WI38 (cell line): ENCODE measurements around the gene HSPG2.

ENCODE experiments used
- H3K4me3 ChIP-seq: 2 replicates; pipeline ENCODE4 v1.5.1; 2011; ENCODE audit warnings: low read depth, mild to moderate bottlenecking, control low read depth, low read length
- TF ChIP-seq, protein P1 (sequence below): IDR thresholded peaks from 2 replicates; pipeline ENCODE4 v1.5.1; 2012; ENCODE audit warnings: low read depth, mild to moderate bottlenecking, control low read depth, low read length

The HSPG2 gene

DNA sequence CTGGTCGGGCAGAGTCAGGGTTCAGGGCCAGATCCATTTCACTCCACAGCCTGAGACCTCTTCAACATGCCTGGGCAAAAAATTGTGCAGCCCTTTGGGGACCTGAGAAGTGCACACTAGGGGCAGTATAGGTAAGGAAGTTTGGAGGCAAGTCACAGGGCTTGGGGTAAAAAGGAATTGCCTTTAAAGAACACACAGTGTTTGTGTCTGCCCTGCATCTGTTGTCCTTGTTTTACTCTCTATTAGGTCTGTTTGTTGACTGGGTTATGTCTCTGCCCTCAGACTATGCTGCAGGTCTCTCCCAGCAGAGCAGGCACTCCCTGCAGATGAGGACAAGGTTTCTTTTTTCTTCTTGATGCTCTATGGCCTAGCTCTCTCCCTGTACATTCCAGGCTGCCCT lies 103.0 kb downstream of the HSPG2 start:
- TF ChIP-seq, protein P1, sequence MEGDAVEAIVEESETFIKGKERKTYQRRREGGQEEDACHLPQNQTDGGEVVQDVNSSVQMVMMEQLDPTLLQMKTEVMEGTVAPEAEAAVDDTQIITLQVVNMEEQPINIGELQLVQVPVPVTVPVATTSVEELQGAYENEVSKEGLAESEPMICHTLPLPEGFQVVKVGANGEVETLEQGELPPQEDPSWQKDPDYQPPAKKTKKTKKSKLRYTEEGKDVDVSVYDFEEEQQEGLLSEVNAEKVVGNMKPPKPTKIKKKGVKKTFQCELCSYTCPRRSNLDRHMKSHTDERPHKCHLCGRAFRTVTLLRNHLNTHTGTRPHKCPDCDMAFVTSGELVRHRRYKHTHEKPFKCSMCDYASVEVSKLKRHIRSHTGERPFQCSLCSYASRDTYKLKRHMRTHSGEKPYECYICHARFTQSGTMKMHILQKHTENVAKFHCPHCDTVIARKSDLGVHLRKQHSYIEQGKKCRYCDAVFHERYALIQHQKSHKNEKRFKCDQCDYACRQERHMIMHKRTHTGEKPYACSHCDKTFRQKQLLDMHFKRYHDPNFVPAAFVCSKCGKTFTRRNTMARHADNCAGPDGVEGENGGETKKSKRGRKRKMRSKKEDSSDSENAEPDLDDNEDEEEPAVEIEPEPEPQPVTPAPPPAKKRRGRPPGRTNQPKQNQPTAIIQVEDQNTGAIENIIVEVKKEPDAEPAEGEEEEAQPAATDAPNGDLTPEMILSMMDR, result no peak
- H3K4me3 ChIP-seq, result no peak overlapping the region

DNA sequence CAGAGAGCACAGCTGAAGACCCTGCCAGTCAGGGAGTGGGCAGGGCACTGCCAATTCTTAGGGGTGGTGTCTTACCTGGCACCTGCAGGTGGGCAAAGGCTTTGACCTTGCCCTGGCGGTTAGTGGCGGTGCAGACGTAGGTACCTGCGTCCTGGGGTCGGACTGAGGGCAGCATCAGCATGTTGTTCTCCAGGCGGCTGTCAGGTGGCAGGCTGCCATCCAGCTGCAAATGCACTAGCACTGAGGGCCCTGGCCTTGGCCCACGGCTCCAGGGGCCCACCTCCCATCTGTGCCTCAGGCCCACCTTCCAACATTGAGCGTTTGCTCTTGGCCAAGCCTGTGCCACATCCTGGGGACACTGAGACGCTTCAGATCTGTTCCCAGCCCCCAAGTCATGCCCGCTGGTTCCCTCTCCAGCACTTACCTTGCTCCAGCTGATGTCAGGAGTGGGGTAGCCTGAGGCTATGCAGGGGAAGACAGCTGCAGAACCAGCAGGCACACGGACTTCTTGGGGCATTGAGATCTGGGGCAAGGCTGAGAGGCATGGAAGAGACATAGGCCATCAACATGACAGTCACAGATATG lies 103.6 kb downstream of the HSPG2 start:
- no peak overlapping the region for H3K4me3 ChIP-seq
- TF ChIP-seq, protein P1, result no peak

DNA sequence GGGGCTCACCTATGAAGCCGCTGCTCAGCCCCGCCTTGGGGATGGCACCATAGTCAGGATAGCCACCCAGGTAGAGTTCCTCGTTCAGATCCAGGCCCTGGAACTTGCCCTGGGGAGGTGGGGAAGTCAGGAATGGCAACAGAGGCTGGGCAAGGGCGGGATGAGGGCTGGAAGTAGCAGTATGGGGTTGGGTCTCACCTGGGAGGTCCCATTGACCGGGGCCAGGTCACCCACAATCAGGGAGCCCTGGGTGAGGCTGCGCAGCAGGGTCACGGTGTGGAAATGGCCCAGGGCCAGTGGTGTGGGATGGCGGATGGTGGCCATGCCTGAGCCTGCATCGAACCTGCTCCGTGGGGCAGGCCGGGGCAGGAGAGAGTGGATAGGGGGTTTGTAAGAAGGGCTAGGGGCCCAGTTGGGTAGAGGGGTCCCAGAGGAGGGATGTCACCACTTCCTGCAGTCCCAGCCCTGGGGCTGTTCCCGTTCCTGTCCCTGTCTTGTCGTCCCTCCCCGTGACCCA lies 105.6 kb downstream of the HSPG2 start:
- TF ChIP-seq, protein P1, result no peak
- H3K4me3 ChIP-seq, result no peak overlapping the region

DNA sequence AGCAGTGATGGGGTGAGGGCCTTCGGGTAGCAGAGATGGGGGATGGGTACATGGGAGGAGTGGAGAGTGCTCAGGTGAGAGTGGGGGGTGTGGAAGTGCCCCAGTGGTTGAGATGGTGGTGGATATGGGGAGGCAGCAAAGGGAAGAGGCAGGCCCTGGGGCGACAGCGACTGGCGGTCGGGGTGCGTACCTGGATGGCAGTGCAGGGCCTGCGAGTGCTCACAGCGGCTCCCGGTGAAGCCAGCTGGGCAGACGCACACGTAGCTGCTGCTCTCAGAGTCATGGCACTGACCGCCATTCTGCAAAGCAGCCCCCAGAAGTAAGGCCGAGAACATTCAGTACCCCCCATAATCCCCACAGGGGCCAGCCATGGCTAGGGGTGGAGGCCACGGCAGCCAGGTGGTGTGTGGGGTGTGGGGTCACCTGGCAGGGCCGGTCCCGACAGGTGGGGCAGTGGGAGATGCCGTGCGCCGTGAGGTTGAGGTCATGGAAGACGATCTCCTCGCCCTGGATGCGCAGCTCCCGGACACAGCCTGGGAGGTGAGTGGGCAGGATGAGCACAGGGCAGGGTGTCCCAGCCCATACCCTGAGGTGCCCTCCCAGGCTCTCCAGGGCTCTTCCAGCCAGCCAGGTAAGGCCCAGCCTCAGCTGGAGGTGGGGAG lies 106.2 kb downstream of the HSPG2 start:
- H3K4me3 ChIP-seq, result no peak overlapping the region
- TF ChIP-seq, protein P1, result no peak

DNA sequence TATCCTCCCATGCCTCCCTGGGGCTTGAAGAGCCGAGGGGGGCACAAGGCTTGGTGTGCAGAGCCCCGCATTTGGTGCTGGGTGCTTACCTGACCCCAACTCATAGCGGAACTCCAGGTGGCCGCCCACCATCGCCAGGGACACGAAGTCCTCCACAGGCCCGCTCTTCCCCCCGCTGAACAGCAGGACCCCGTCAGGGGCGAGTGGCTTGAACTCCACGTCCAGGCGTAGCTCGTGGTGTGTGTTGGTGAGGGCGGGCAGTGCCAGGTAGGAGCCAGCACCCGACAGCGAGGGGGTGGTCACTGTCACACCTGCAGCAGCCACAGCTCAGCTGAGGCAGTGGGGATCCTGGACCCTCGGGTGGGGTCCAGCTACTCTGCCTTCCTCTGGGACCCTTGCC lies 107.8 kb downstream of the HSPG2 start:
- no peak overlapping the region for H3K4me3 ChIP-seq
- TF ChIP-seq, protein P1, result no peak

DNA sequence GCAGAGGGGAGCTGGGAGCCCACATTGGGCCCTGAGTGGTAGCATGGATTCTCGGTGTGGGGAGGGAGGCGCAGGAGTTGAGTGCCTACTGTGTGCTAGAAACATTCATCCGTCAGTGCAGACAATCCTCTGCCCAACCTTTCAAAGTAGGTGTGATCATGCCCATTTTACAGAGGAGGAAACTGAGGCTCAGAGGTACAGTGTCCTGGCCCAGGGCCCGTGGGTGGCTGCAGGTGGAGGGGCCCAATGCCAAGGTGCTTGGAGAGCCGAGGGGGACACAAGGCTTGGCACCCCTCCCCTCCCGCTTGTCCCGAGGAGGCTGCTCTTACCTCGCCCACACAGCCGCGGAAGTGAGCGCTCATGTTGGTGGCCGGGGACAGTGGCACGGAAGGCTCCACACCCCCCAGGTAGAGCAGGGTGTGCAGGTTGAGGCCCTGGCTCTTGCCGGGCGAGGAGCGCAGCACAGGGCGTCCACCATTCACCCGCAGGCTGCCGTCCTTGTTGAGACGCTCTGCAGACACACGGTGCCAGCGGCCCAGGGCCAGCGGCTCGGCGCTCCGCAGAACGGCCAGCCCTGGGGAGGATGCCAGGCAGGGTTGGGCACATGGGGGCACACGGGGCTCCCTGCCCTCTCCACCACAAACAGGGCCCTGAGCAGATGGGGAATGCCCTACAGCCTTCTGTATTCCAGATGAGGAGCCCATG lies 108.5 kb downstream of the HSPG2 start:
- no peak overlapping the region for H3K4me3 ChIP-seq
- TF ChIP-seq, protein P1, result no peak

DNA sequence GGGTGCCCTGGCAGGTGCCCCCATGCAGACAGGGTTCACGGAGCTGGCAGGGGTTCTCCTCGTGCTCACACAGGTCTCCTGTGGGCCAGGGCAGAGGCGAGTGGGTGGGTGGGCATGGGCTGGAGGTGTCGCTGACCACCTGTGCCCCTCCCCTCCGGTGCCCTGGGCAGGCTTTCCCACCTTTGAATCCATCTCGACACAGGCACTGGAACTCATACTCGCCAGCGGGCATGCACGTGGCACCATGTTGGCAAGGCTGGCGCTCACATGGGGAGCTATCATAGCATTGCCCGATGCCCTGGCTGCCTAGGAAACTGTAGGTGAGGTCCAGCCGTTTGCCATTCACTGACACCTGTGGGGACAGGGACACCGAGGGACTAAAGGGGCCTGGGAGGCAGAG lies 109.0 kb downstream of the HSPG2 start:
- TF ChIP-seq, protein P1, result no peak
- no peak overlapping the region for H3K4me3 ChIP-seq
